Body of pancreas (tissue), 4 donors: Measurements from ENCODE around the gene TOP3A. TPM values are rescaled to one million over a fixed set of nuclear protein-coding genes. Genes with fewer than 3 reads are reported as not detected.
A peak's percentile ranks its signal among the peaks of the same experiment; 100 is the strongest.

Experiments
- ATAC-seq: fragments of 150-250 bp; one replicate; pipeline ENCODE4 v1.9.1; 2016
- DNase-seq, 4 donors: peaks; one replicate each; pipeline ENCODE4 v3.0.0-alpha.2; 2019
- H3K27ac ChIP-seq, 4 donors: fragments of 200-600 bp; sonication (generic); 1 replicate in 3 of 4; 2 replicates in 1 of 4; pipeline versions ENCODE4 v1.5.1 to v1.6.1; 2016 to 2019; ENCODE audit warnings: mild to moderate bottlenecking in 1 of 4, mixed read lengths in 1 of 4, moderate library complexity in 1 of 4
- H3K27me3 ChIP-seq, 2 donors: fragments of 200-600 bp; sonication (generic); one replicate each; pipeline ENCODE4 v1.6.0; 2016; ENCODE audit warnings: mild to moderate bottlenecking in 1 of 2
- H3K36me3 ChIP-seq, 2 donors: fragments of 200-600 bp; sonication (generic); replicated peaks in 1 of 2; 2 replicates each; pipeline ENCODE4 v1.5.1; 2016; ENCODE audit warnings: low read depth in 2 of 2; ENCODE audit not compliant: insufficient read depth in 1 of 2
- H3K4me1 ChIP-seq: fragments of 200-600 bp; sonication (generic); one replicate; pipeline ENCODE4 v1.6.0; 2016
- H3K4me3 ChIP-seq, 2 donors: fragments of 200-600 bp; sonication (generic); 1 replicate in 1 of 2; 2 replicates in 1 of 2; pipeline ENCODE4 v1.5.1; 2016 to 2019
- H3K9me3 ChIP-seq, 3 donors: fragments of 200-600 bp; sonication (generic); 1 replicate in 2 of 3; 2 replicates in 1 of 3; pipeline ENCODE4 v1.5.1; 2016
- CTCF ChIP-seq, 7 experiments: fragments of 450-650 bp in 4 of 7; fragments of 200-600 bp in 3 of 7; sonication (generic) in 3 of 7; IDR thresholded peaks; one replicate each; pipeline ENCODE4 v1.5.1; 2016 to 2019; ENCODE audit warnings: antibody characterized with exemption in 7 of 7
- POLR2A ChIP-seq, 3 donors: fragments of 450-650 bp; IDR thresholded peaks; one replicate each; pipeline ENCODE4 v1.6.1; 2016; ENCODE audit warnings: antibody characterized with exemption in 3 of 3, mild to moderate bottlenecking in 2 of 3
- WGBS, 2 donors: methylation state at CpG; one replicate each; pipeline ENCODE4 v1.1.5; 2017; 5-methylcytosine and 5-hydroxymethylcytosine counted together
- intact Hi-C: fragments of 100-400 bp; cut with DNase I; formaldehyde crosslinking; loops from one replicate; pipeline ENCODE4 v1.15.1; 2023
- total RNA-seq, 2 donors: library from RNA; depleted of rRNA; stranded (reverse); fragments of >200 nt; gene quantifications; one replicate each; pipeline ENCODE4 v1.1.0, GENCODE V29; 2016

TOP3A gene
- total RNA-seq, 2 donors from 2014 or later: 13.2 to 22.3 TPM

GRCh38 chr17:18248300-18248731 is 66.5 kb downstream of the TOP3A start:
- 32 to 45% methylated on average over 5 to 9 of the region's 9 CpGs for whole genome bisulfite sequencing, 2 donors
- Histone ChIP-seq H3K36me3 (peaks cover 3 to 31% of the 10 kb centered on the region in 2 donors), H3K27ac (no peak overlapping the region), H3K27me3 (no peaks in the 10 kb centered on the region), H3K4me1 (peaks cover 12% of the 10 kb centered on the region), H3K9me3 (no peaks in the 10 kb centered on the region), H3K4me3 (no peak overlapping the region)
- peak; percentile 61 for ATAC-seq
- peak; percentile 60 to 64 (median 61) for DNase-seq
- TF ChIP-seq POLR2A (IDR thresholded peaks at IDR 0.05) (no peak), CTCF (IDR thresholded peaks at IDR 0.05) (peak; percentile 17 to 64 (median 53))
- intact Hi-C loops: no loop called here

GRCh38 chr17:18247613-18248001 is 67.2 kb downstream of the TOP3A start:
- Histone ChIP-seq H3K4me1 (peaks cover 12% of the 10 kb centered on the region), H3K36me3 (peaks cover 0 to 27% of the 10 kb centered on the region in 2 donors), H3K27ac (peak overlapping the region in 3 of 4 donors; percentile 13 to 69 (median 57)), H3K4me3 (no peak overlapping the region), H3K9me3 (no peaks in the 10 kb centered on the region), H3K27me3 (no peaks in the 10 kb centered on the region)
- intact Hi-C loops: no loop called here
- WGBS, 2 donors: 85 to 87% methylated on average over 21 to 30 of the region's 30 CpGs
- DNase-seq (no peak), ATAC-seq (peak; percentile 2)
- no peak for TF ChIP-seq POLR2A (IDR thresholded peaks at IDR 0.05)
- TF ChIP-seq CTCF (IDR thresholded peaks at IDR 0.05): no peak

DNA sequence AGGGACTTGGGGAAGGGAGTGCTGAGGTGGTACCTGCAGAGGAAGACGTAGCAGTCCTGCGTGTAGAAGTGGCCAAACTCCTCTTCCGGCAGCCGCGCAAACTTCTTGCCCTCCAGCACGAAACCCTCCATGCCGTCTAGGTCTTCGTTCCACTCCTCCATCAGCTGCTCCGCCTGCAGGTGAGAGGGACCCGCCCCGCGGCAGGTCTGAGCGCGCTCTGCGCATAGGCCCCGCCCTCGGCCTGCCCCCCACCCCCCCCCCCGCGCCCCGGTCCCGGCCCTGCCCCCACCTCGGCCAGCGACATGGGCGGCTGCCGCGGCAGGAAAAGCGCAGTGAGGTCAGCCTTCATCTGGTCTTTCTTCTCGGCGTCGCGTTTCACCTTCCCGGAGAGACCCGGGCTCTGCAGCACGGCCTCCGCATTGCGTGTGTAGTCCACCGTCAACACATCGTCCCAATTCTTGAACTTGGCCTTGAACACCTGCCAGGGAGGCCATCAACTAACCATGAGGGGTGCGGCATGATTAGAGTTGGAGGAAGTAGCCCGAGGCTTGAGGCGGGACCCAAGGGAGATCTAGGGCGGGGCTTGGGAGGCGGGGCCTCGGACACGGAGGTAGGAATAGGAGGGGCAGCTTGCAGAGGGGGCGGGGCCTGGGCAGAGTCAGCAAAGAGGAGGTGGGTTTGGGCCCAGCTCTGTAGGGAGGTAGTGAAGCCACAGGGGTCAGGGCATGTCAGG is 67.7 kb downstream of the TOP3A start:
- no peak overlapping the region for H3K4me3 ChIP-seq
- DNase-seq (peak; percentile 61 to 82 (median 76)), ATAC-seq (peak; percentile 65)
- H3K27me3 ChIP-seq: no peaks in the 10 kb centered on the region
- H3K36me3 ChIP-seq: peaks cover 0 to 25% of the 10 kb centered on the region in 2 donors
- no peaks in the 10 kb centered on the region for H3K9me3 ChIP-seq
- TF ChIP-seq POLR2A (IDR thresholded peaks at IDR 0.05): no peak
- TF ChIP-seq CTCF (IDR thresholded peaks at IDR 0.05): no peak
- 49 to 65% methylated on average over 38 to 46 of the region's 46 CpGs for WGBS, 2 donors
- H3K4me1 ChIP-seq: peaks cover 12% of the 10 kb centered on the region
- intact Hi-C loops: no loop called here
- H3K27ac ChIP-seq: peak overlapping the region; percentile 3 to 69 (median 35)

DNA sequence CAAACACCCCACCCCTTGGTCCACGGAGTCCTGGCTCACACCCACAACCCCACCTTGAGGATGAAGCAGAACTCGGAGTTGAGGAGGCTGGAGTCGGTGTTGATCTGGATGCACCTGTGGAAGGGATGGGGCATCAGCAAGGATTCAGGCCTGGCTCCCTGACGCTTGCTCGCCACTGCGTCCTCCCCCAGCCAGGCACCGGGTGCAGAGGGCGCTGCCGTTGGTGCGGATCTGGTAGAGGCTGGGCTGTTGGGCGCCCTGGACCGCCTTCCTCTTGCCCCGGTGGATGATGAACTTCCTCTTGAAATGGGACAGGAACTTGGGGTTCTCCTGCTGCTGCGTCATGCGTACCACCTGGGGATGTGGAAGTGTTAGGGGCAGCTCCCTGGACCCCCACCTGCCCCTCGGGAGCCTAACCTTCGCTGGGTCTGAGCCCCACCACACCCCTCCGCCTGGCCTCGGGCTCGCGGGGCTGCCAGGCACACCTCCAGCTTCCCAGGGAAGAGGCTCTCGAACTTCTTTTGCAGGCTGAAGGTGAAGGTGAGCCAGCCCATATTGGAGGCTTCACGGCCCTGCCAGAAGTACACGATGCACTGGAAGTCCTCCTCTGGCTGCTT is 68.6 kb downstream of the TOP3A start:
- H3K27ac ChIP-seq: no peak overlapping the region

More for the DNA sequence above, 68.6 kb downstream of the TOP3A start:
- ATAC-seq (no peak), DNase-seq (no peak)
- no peak for TF ChIP-seq CTCF (IDR thresholded peaks at IDR 0.05)
- no peak for TF ChIP-seq POLR2A (IDR thresholded peaks at IDR 0.05)
- intact Hi-C loops: no loop called here
- Histone ChIP-seq H3K9me3 (no peaks in the 10 kb centered on the region), H3K4me1 (peaks cover 11% of the 10 kb centered on the region), H3K4me3 (no peak overlapping the region), H3K27me3 (no peaks in the 10 kb centered on the region), H3K36me3 (peaks cover 0 to 21% of the 10 kb centered on the region in 2 donors)
- WGBS, 2 donors: 92 to 95% methylated on average over 5 to 24 of the region's 24 CpGs
